HCT116 (cell line): ENCODE results near the gene AOPEP. TPM values are rescaled to one million over a fixed set of nuclear protein-coding genes. Genes with fewer than 3 reads are reported as not detected.

Experiments used
- ATAC-seq: fragments of 200-7000 bp; cut with Tn5 transposase; 2 replicates; pipeline ENCODE4 v1.9.1; 2020; ENCODE audit warnings: mild to moderate bottlenecking, moderate library complexity
- BruUV-seq: library from RNA; stranded (reverse); fragments of 400-500 nt; replicated peaks from 2 replicates; lab custom pipeline; 2021; lab: Mats Ljungman, UMichigan
- CTCF ChIA-PET: fragments of 300-600 bp; sonication (Branson Sonifier 250); formaldehyde crosslinking; loops from one replicate; lab custom pipeline; 2021; ENCODE audit warnings: antibody characterized with exemption; lab: Charles Lee
- POLR2A ChIA-PET: fragments of 300-600, 350-600 bp; sonication (Branson Sonifier 250); formaldehyde crosslinking; loops from one replicate; lab custom pipeline; 2021; ENCODE audit warnings: antibody characterized with exemption; lab: Charles Lee
- RAD21 ChIA-PET, 2 experiments: fragments of 300-600 bp; sonication (Branson Sonifier 250); formaldehyde crosslinking; loops; one replicate each; lab custom pipeline; 2023; ENCODE audit warnings: low total read pairs in 2 of 2; ENCODE audit not compliant: uncharacterized antibody in 2 of 2, unreplicated experiment in 2 of 2, low non-redundant PET in 1 of 2; lab: Charles Lee
- DNase-seq: peaks from one replicate; pipeline ENCODE4 v3.0.0-alpha.2; 2010; ENCODE audit warnings: low read depth, low spot score
- H2AFZ ChIP-seq: fragments of 200-600 bp; shearing (Covaris generic), sonication (generic); 2 replicates; pipeline ENCODE4 v1.6.1; 2017; ENCODE audit warnings: low read depth, mixed run types, mixed read lengths, antibody characterized with exemption, low read length; ENCODE audit not compliant: poor library complexity, severe bottlenecking
- H3K27ac ChIP-seq: 2 replicates; pipeline ENCODE4 v1.5.1; 2012; ENCODE audit warnings: low read depth, low read length
- H3K27me3 ChIP-seq: fragments of 200-600 bp; sonication (generic); 2 replicates; pipeline ENCODE4 v1.6.1; 2016; ENCODE audit warnings: mixed run types, low read length, mixed read lengths; ENCODE audit not compliant: insufficient read depth
- H3K36me3 ChIP-seq, 2 experiments: fragments of 200-500 bp in 1 of 2; fragments of 200-600 bp in 1 of 2; sonication (Bioruptor generic) in 1 of 2; sonication (generic) in 1 of 2; 2 replicates each; pipeline versions ENCODE4 v1.5.1 to v1.6.1; 2014 to 2016; ENCODE audit warnings: low read length in 2 of 2, inconsistent platforms in 1 of 2, mixed read lengths in 1 of 2, mixed run types in 1 of 2; ENCODE audit not compliant: insufficient read depth in 2 of 2, control insufficient read depth in 1 of 2
- H3K4me1 ChIP-seq, 2 experiments: fragments of 200-600 bp in 1 of 2; sonication (generic) in 1 of 2; 2 replicates each; pipeline versions ENCODE4 v1.5.1 to v1.6.1; 2012 to 2017; ENCODE audit warnings: low read length in 2 of 2, inconsistent platforms in 1 of 2, mild to moderate bottlenecking in 1 of 2, mixed read lengths in 1 of 2, mixed run types in 1 of 2, moderate library complexity in 1 of 2; ENCODE audit not compliant: insufficient read depth in 2 of 2, control insufficient read depth in 1 of 2
- H3K4me2 ChIP-seq: fragments of 200-600 bp; sonication (generic); 2 replicates; pipeline ENCODE4 v1.6.1; 2017; ENCODE audit warnings: mixed run types, low read length, mixed read lengths
- H3K4me3 ChIP-seq, 2 experiments: fragments of 200-600 bp in 1 of 2; sonication (generic) in 1 of 2; replicated peaks in 1 of 2; 2 replicates each; pipeline ENCODE4 v1.5.1; 2011 to 2016; ENCODE audit warnings: low read length in 2 of 2, control low read depth in 1 of 2, low read depth in 1 of 2, mild to moderate bottlenecking in 1 of 2, mixed read lengths in 1 of 2, mixed run types in 1 of 2
- H3K79me2 ChIP-seq: fragments of 200-600 bp; sonication (generic); 2 replicates; pipeline ENCODE4 v1.6.1; 2017; ENCODE audit warnings: mild to moderate bottlenecking, mixed run types, low read length, moderate library complexity, mixed read lengths; ENCODE audit not compliant: insufficient read depth
- H3K9ac ChIP-seq: fragments of 200-600 bp; sonication (generic); 2 replicates; pipeline ENCODE4 v1.6.1; 2016; ENCODE audit warnings: low read length, mixed read lengths
- H3K9me2 ChIP-seq: fragments of 200-600 bp; sonication (generic), shearing (Covaris generic); 2 replicates; pipeline ENCODE4 v1.6.1; 2017; ENCODE audit warnings: mixed run types, mild to moderate bottlenecking, moderate library complexity; ENCODE audit not compliant: insufficient read depth
- H3K9me3 ChIP-seq, 2 experiments: fragments of 200-500 bp in 1 of 2; fragments of 200-600 bp in 1 of 2; sonication (Bioruptor generic) in 1 of 2; sonication (generic) in 1 of 2; 2 replicates each; pipeline ENCODE4 v1.6.1; 2014 to 2017; ENCODE audit warnings: low read length in 2 of 2, mixed read lengths in 2 of 2, inconsistent platforms in 1 of 2, low read depth in 1 of 2, mild to moderate bottlenecking in 1 of 2, mixed run types in 1 of 2, moderate library complexity in 1 of 2; ENCODE audit not compliant: control insufficient read depth in 1 of 2, insufficient read depth in 1 of 2
- H4K20me1 ChIP-seq: fragments of 200-600 bp; sonication (generic), shearing (Covaris generic); 2 replicates; pipeline ENCODE4 v1.6.1; 2017; ENCODE audit warnings: mixed run types, mild to moderate bottlenecking, moderate library complexity; ENCODE audit not compliant: insufficient read depth
- CBX3 ChIP-seq: IDR thresholded peaks from 2 replicates; pipeline ENCODE4 v1.6.1; 2012; ENCODE audit warnings: low read depth
- CEBPB ChIP-seq: IDR thresholded peaks from 2 replicates; pipeline ENCODE4 v1.6.1; 2012; ENCODE audit warnings: low read depth
- EGR1 ChIP-seq: IDR thresholded peaks from 2 replicates; pipeline ENCODE4 v1.6.1; 2012; ENCODE audit warnings: low read depth
- ELF1 ChIP-seq: IDR thresholded peaks from 2 replicates; pipeline ENCODE4 v1.6.1; 2012; ENCODE audit warnings: low read depth, borderline replicate concordance
- EZH2 ChIP-seq: fragments of 200-600 bp; sonication (generic); IDR thresholded peaks from 2 replicates; pipeline ENCODE4 v1.6.1; 2017; ENCODE audit warnings: antibody characterized with exemption, mixed run types
- EZH2phosphoT487 ChIP-seq: fragments of 200-600 bp; IDR thresholded peaks from 2 replicates; pipeline ENCODE4 v1.6.1; 2018; ENCODE audit warnings: antibody characterized with exemption, borderline replicate concordance
- FOSL1 ChIP-seq: IDR thresholded peaks from 2 replicates; pipeline ENCODE4 v1.6.1; 2012; ENCODE audit warnings: low read depth
- JUND ChIP-seq: IDR thresholded peaks from 2 replicates; pipeline ENCODE4 v1.6.1; 2012
- MAX ChIP-seq: IDR thresholded peaks from 2 replicates; pipeline ENCODE4 v1.6.1; 2012
- POLR2A ChIP-seq: IDR thresholded peaks from 2 replicates; pipeline ENCODE4 v1.7.0; 2011; ENCODE audit warnings: borderline replicate concordance; ENCODE audit not compliant: insufficient read depth, insufficient read length; ENCODE audit errors: extremely low read depth
- RAD21 ChIP-seq: IDR thresholded peaks from 2 replicates; pipeline ENCODE4 v1.6.1; 2012; ENCODE audit warnings: low read depth, mild to moderate bottlenecking
- REST ChIP-seq: IDR thresholded peaks from 2 replicates; pipeline ENCODE4 v1.6.1; 2012; ENCODE audit warnings: low read depth
- SP1 ChIP-seq: IDR thresholded peaks from 2 replicates; pipeline ENCODE4 v1.6.1; 2012; ENCODE audit warnings: low read depth
- SRF ChIP-seq: IDR thresholded peaks from 2 replicates; pipeline ENCODE4 v1.6.1; 2012; ENCODE audit warnings: low read depth
- YY1 ChIP-seq: IDR thresholded peaks from 2 replicates; pipeline ENCODE4 v1.6.1; 2011; ENCODE audit warnings: low read length, low read depth, moderate library complexity, mild to moderate bottlenecking; ENCODE audit not compliant: insufficient replicate concordance; ENCODE audit errors: extremely low read depth
- intact Hi-C: fragments of 100-400 bp; cut with micrococcal nuclease; formaldehyde crosslinking; loops from 2 replicates; pipeline ENCODE4 v1.10.0; 2022
- total RNA-seq: library from RNA; stranded (reverse); gene quantifications from one replicate; pipeline ENCODE4 v1.2.1, GENCODE V29; 2021; ENCODE audit not compliant: unreplicated experiment
- TF ChIP-seq, protein P1 (sequence below): IDR thresholded peaks from 2 replicates; pipeline ENCODE4 v1.6.1; 2011; ENCODE audit warnings: mild to moderate bottlenecking, low read length, moderate library complexity; ENCODE audit not compliant: insufficient replicate concordance; ENCODE audit errors: extremely low read depth
- TF ChIP-seq, protein P2 (sequence below), 3 experiments: fragments of 200-600 bp in 1 of 3; sonication (generic) in 1 of 3; IDR thresholded peaks in 2 of 3; conservative IDR thresholded peaks in 1 of 3; 2 replicates each; pipeline ENCODE4 v1.5.1; 2012 to 2017; ENCODE audit warnings: low read depth in 2 of 3, low read length in 2 of 3, antibody characterized with exemption in 1 of 3, borderline replicate concordance in 1 of 3, control low read depth in 1 of 3, mild to moderate bottlenecking in 1 of 3, mixed read lengths in 1 of 3, mixed run types in 1 of 3, moderate library complexity in 1 of 3; ENCODE audit not compliant: insufficient read depth in 1 of 3

AOPEP gene
- total RNA-seq, 1 experiment from 2014 or later: 15.1 TPM

- RAD21 ChIA-PET: no interaction called here
- Histone ChIP-seq H3K4me2 (no peak overlapping the region), H3K9me2 (no peaks in the 10 kb centered on the region), H3K27me3 (no peaks in the 10 kb centered on the region), H3K4me1 (peaks cover 19% of the 10 kb centered on the region in 2 experiments), H3K36me3 (peaks cover 0 to 22% of the 10 kb centered on the region in 2 experiments; a peak in 2 of 4 replicates), H3K79me2 (no peaks in the 10 kb centered on the region), H4K20me1 (no peaks in the 10 kb centered on the region), H3K9ac (no peak overlapping the region), H3K27ac (no peak overlapping the region), H2AFZ (no peak overlapping the region), H3K4me3 (no peak overlapping the region), H3K9me3 (no peaks in the 10 kb centered on the region)
- BruUV-seq: no TSS peak
- intact Hi-C loops: no loop called here
- no peak for DNase-seq
- ATAC-seq: no peak
- POLR2A ChIA-PET: no interaction called here
- CTCF ChIA-PET: no interaction called here
- no peak for TF ChIP-seq EGR1
- TF ChIP-seq, protein P1, sequence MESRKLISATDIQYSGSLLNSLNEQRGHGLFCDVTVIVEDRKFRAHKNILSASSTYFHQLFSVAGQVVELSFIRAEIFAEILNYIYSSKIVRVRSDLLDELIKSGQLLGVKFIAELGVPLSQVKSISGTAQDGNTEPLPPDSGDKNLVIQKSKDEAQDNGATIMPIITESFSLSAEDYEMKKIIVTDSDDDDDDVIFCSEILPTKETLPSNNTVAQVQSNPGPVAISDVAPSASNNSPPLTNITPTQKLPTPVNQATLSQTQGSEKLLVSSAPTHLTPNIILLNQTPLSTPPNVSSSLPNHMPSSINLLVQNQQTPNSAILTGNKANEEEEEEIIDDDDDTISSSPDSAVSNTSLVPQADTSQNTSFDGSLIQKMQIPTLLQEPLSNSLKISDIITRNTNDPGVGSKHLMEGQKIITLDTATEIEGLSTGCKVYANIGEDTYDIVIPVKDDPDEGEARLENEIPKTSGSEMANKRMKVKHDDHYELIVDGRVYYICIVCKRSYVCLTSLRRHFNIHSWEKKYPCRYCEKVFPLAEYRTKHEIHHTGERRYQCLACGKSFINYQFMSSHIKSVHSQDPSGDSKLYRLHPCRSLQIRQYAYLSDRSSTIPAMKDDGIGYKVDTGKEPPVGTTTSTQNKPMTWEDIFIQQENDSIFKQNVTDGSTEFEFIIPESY: no peak
- TF ChIP-seq JUND: no peak
- no peak for TF ChIP-seq SP1
- no peak for TF ChIP-seq POLR2A
- TF ChIP-seq RAD21: no peak
- no peak for TF ChIP-seq CBX3
- TF ChIP-seq CEBPB: no peak
- no peak for TF ChIP-seq FOSL1
- TF ChIP-seq YY1: no peak
- TF ChIP-seq, protein P2, sequence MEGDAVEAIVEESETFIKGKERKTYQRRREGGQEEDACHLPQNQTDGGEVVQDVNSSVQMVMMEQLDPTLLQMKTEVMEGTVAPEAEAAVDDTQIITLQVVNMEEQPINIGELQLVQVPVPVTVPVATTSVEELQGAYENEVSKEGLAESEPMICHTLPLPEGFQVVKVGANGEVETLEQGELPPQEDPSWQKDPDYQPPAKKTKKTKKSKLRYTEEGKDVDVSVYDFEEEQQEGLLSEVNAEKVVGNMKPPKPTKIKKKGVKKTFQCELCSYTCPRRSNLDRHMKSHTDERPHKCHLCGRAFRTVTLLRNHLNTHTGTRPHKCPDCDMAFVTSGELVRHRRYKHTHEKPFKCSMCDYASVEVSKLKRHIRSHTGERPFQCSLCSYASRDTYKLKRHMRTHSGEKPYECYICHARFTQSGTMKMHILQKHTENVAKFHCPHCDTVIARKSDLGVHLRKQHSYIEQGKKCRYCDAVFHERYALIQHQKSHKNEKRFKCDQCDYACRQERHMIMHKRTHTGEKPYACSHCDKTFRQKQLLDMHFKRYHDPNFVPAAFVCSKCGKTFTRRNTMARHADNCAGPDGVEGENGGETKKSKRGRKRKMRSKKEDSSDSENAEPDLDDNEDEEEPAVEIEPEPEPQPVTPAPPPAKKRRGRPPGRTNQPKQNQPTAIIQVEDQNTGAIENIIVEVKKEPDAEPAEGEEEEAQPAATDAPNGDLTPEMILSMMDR (IDR thresholded peaks at IDR 0.05 in 2 of 3, conservative IDR thresholded peaks at IDR 0.05 in 1 of 3; ENCODE audit: borderline replicate concordance in 1 of 3, insufficient read depth in 1 of 3, low read depth in 2 of 3, low read length in 2 of 3): no peak
- TF ChIP-seq ELF1: no peak
- no peak for TF ChIP-seq EZH2phosphoT487
- TF ChIP-seq REST: no peak
- no peak for TF ChIP-seq EZH2
- TF ChIP-seq SRF: no peak
- TF ChIP-seq MAX: no peak
- TF ChIP-seq, all 23 proteins: peak for 0
Measured at GRCh38 chr9:94796687-94797086, 70.2 kb downstream of the AOPEP start.
